Suprapubic skin (tissue), 3 donors: Measurements from ENCODE around the gene ACAA1.

Source experiments
- CTCF ChIP-seq, 2 donors: fragments of 200-600 bp in 1 of 2; fragments of 450-650 bp in 1 of 2; sonication (generic) in 1 of 2; IDR thresholded peaks; one replicate each; pipeline ENCODE4 v1.5.1; 2016 to 2019; ENCODE audit warnings: antibody characterized with exemption in 2 of 2, mild to moderate bottlenecking in 1 of 2, moderate library complexity in 1 of 2
- POLR2A ChIP-seq, 2 donors: fragments of 450-650 bp; IDR thresholded peaks; one replicate each; pipeline ENCODE4 v1.6.1; 2017; ENCODE audit warnings: antibody characterized with exemption in 2 of 2, mild to moderate bottlenecking in 2 of 2, moderate library complexity in 2 of 2

GRCh38 chr3:38089163-38089562 is 47.8 kb downstream of the ACAA1 start:
- no peak for TF ChIP-seq POLR2A (IDR thresholded peaks at IDR 0.05)
- TF ChIP-seq CTCF (IDR thresholded peaks at IDR 0.05), result no peak
